Measurements from ENCODE around the gene HCK.

HCK gene

GRCh38 chr20:32052090-32052777 is at the start of gene HCK:
HCK (plus strand) TSS chr20:32052242.
- DNase-seq (ENCODE audit: low spot score): no peak

GRCh38 chr20:32003325-32003724 is 48.7 kb upstream of the HCK start:
- no peak for DNase-seq (ENCODE audit: low spot score)

GRCh38 chr20:32004963-32005362 is 47.1 kb upstream of the HCK start:
- no peak for DNase-seq (ENCODE audit: low spot score)

- DNase-seq (ENCODE audit: low spot score): no peak
Measured at GRCh38 chr20:32006053-32006452, 46.0 kb upstream of the HCK start.

DNA sequence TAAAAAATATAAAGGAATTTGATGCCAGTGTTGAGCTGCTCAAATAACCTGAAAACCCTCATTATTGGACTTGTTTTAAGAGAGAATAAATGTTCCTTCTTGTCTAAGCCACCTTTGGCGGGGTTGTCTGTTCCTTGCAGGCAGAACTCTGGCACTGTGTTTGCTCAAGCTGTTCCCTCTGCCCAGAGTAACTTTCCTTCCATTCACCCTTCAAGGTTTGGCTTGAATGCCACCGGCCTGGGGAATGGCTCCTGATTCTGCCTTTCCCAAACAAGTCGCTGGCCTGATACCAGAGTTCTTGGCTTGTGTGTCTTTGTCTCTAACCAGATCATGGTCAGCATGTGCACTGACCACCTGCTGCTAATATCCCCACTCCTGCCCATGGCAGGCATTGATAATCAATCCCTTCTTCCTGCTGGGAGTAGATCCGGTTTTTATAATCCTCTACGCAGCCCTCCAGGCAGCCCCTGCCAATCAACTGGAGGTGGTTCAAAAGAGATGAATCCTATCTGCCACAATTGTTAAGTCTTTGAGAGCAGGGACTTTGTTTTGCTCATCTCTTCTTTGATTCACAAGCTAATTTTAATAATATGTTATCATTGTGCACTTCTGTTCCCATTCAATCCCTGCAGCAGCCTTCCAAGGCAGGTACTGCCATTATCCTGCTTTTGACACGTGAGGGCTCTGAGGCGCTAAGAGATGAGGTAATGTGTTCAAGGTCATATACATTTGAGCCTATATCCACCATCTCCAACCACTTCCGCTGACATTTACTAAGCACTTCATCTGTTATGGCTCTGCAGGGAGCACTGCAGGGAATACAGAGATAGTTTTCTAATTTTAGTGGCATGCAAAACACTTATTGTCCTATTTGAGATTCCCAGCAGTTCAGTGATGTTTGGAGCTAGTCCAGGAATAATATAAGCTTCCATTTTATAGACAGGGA is 44.9 kb upstream of the HCK start:
- DNase-seq (ENCODE audit: low spot score): no peak

DNA sequence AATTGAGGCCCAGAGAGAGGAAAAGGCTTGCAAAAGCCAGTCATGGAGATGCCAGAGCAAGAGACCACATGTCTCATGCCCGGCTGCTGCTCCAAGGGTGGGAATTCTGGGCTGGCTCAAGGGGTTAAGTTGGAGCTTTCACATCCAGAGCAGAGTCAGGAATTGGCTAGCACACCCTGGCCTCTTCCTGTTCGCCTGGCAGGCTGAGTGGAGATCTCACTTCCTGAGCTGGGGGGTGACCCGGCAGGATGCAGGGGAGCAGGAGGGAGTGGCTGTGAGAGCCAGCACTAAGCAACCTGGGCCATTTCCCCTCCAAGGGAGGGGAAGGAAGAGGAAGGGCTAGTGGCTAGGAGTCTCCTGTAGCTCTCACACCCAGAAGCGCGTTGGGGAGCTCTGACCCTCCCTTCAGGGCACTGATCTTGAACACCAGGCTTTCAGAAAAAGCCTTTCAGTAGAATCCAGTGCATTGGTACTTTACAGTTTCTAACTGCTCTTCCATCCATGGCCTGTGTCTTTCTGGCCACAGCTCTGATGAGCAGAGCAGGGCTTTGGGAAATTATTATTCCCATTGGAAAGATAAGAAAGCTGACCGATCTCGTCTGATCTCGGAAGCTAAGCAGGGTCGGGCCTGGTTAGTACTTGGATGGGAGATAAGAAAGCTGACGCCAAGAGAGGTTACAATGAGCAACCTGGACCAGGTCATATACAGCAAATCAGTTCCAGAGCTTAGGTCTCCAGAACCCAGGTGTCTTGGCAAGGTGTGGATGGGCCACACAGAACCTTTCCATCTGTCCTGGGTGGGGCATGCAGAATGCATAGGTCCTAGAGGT is 44.0 kb upstream of the HCK start:
- DNase-seq (ENCODE audit: low spot score): no peak

DNA sequence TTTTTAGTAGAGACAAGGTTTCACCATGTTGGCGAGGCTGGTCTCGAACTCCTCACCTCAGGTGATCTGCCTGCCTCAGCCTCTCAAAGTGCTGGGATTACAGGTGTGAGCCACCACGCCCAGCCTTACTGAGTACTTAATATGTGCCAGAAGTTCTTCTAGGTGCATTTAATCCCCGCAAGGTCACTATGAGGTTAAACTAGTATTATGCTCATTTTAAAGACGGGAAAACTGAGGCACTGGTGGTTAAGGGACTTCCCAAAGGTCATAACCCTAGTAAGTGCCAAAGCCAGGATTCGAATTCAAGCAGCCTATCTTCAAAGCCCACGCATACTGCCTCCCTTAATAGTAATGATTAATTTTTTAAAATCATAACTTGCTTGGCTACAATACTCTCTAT is 42.5 kb upstream of the HCK start:
- DNase-seq (ENCODE audit: low spot score): no peak

- DNase-seq (ENCODE audit: low spot score): no peak
Measured at GRCh38 chr20:32010101-32010500, 41.9 kb upstream of the HCK start, which contains the start of gene CCM2L. CCM2L (plus strand) TSS chr20:32010438; CDS start chr20:32010455, 17 bp downstream.

DNA sequence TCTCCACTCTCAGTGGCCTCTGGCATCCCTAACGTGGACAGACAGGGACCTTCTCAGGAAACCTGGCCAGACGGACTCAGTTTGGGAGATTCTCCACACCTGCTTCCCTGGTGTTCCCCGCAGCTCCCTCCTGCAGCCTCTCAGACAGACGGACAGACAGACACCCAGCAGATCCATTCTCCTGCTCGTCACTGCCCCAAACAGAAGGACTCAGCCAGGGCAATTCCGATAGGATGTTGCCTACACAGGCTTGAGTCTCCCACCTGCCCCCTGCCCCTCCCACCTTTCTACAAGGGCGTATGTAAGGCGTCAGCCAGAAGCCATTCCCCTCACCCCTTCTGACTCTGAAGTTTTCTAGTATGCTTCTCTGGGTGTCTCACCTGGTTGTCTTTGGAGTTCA is 41.4 kb upstream of the HCK start:
- DNase-seq (ENCODE audit: low spot score): no peak

GRCh38 chr20:32012159-32012688 is 39.8 kb upstream of the HCK start:
- DNase-seq (ENCODE audit: low spot score): no peak

DNA sequence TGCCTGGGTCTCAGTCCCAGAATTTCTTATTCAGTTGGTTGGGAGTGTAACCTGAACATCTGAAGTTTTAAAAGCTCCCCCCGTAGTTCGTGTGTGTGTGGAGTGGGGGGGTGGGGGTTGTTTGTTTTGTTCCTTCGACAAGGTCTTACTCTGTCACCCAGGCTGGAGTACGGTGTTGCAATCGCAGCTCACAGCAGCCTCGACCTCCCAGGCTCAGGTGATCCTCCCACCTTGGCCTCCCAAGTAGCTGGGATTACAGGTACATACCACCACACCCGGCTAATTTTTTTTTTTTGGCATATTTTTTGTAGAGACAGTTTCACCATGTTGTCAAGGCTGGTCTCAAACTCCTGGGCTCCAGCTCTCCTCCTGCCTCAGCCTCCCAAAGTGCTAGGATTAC is 38.7 kb upstream of the HCK start:
- DNase-seq (ENCODE audit: low spot score): no peak

DNA sequence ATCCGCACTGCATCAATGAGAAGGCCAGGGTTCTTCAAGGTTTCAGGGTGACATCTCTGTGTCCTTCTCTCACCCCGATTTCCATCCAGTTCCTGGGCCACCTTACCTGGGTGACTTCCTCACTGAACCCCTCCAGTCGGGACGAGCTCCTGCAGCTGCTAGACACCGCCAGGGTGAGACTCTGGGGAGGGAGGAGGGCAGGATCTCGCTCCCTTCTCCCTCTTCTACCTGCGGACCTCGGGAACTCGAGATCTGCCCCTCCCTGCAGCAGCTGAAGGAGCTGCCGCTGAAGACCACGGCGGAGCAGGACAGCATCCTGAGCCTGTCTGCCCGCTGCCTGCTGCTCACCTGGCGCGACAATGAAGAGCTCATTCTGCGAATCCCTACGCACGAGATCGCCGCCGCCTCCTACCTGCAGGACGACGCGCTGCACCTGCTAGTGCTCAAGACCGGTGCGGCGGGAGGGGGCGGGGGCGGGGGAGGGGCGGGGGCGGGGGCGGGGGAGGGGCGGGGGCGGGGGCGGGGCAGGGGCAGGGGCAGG is 34.3 kb upstream of the HCK start:
- no peak for DNase-seq (ENCODE audit: low spot score)

- no peak for DNase-seq (ENCODE audit: low spot score)
Measured at GRCh38 chr20:32018269-32019155, 33.5 kb upstream of the HCK start.

DNA sequence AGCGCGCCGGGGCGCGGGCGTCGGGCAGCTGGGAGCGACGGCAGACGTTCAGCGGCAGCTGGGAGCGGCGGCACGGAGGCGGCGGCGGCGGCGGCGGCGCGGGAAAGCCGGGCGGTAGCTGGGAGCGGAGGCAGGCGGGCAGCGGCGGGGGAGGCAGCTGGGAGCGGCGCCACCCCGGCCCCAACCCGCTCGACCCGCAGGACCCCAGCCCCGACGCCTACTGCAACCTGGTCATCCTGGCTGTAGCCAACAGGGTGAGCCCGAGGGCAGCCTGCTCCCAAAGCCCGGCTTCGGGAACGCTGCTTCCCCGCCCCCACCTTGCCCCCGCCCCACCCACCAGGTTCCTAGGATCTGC is 32.9 kb upstream of the HCK start:
- no peak for DNase-seq (ENCODE audit: low spot score)

DNA sequence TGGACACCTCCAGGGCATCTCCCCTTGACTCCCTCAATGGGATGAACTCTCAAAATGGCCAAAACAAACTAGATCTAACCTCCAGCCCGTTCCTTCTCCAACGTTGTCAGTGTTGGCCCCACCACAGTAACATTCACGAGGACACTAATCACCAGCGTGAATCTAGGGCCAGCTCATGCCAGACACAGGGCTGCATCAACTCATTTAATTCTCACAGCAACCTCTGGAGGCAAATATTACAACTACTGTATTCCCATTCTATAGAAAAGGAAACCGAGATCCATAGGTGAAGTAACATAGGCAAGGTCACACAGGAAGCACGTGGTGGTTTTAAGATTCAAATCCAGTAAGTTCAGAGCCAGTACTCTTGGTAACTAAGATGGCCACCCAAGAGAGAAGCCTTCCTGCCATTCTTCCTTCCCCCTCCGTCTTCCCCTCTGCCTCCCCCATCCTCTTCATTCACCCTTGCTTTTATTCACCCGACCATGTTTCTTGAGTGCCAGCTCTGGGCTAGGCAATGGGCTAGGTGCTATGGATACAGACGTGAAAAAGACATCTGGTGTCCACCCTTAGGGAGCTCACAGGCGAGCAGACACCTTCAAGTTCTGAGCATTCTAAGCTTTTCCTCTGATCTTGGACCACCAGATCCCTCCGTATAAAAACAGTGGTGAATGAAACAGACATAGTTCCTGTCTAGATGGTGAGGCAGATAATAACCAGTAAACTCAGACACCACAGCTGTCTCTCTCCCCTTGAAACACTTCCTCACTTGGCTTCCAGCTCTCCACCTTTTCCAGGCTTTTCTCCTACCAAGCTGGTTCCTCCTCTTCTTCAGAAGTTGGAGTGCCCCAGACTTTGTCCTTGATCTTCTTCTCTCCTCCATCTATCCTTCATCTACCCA is 32.2 kb upstream of the HCK start:
- DNase-seq (ENCODE audit: low spot score): no peak

- no peak for DNase-seq (ENCODE audit: low spot score)
Measured at GRCh38 chr20:32021091-32021490, 31.0 kb upstream of the HCK start.

DNA sequence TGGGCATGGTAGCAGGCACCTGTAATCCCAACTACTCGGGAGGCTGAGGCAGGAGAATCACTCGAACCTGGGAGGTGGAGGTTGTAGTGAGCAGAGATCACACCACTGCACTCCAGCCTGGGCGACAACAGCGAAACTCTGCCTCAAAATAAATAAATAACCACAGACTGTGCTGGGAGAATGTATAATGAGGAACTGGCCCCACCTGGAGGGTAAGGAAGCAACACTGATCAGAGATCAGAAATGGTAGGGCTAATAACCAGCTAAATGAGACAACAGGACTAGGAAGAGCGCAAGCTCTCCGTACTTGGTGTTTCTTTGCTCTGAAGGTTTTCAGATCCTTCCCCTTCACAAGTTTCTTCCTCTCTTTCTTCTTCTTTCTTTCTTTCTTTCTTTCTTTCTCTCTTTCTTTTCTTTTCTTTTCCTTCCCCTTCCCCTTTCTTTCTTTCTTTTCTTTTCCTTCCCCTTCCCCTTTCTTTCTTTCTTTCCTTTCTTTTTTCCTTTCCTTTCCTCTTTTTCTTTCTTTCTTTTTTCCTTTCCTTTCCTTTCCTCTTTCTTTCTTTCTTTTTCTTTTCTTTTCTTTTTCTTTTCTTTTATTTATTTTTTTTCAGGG is 27.3 kb upstream of the HCK start:
- no peak for DNase-seq (ENCODE audit: low spot score)

- DNase-seq (ENCODE audit: low spot score): no peak
Measured at GRCh38 chr20:32027643-32028042, 24.4 kb upstream of the HCK start.

- no peak for DNase-seq (ENCODE audit: low spot score)
Measured at GRCh38 chr20:32028647-32029372, 23.2 kb upstream of the HCK start.

Data from Ammon's horn (tissue), 1 donor.